ENCODE results near the gene LONP2.

DNA sequence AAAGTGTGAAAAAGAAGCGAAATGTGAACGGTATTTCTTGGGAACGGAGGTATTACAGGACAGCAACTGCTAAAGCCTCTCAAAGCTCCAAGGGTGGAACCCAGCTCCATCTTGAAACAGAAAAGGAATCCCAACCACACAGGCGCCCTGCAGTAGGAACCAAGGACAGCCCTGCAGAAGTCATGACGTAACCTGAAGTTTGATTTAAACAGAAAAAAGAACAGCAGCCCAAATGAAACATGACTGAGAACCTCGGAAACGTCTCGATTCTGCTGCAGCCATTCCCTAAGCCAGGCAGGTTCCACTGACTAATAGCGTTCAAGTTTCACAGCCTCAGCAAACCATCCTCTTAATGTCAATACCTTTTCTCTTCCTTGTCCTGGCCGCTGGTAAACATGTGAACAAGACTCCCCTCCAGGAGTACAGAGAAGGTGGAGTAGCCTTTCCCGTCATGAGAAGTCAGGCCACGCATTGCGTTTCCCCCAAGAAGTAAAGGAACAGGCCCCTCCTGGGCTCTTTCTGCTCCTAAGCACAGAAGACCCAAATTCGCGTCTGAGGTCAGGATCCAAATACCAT lies 121.0 kb downstream of the LONP2 start:
- TF ChIP-seq CTCF (IDR thresholded peaks at IDR 0.05; ENCODE audit: insufficient read depth, low read depth, low read length) (no peak), EZH2 (IDR thresholded peaks at IDR 0.05; ENCODE audit: insufficient read depth, low read length) (no peak)

Measured in astrocyte (in vitro differentiated cells and primary cell).